Measurements from ENCODE around the gene MBP.

MBP gene

DNA sequence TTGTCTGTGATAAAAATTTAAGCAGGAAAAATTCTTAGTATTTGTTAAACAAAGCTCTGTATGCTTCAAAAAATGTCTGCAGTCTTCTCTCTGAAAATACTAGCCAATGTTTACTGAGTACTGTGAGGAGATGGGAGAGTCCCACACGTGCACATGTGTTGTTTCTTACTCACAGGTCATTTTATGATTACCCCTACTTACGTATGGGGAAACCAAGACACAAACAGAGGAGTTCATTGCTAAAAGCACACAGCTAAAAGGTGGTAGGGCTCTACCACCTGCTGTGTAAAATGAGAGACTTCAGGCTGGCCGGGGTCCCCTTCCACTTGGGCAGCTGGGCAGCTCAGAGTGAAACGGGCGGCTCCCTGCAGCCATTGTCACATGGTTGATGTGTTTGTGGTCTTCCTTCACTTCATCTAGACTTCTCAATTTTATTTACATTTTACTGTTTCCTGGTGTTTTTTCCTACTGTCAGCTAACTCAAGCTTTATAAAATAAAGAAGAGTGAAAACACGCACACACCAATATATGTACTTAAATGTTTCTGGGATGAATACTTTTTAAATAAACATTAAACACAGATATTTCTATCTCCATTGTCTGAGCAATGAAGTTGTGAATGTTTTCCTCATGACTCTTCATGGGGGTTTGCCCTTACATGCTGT is 71.2 kb downstream of the MBP start:
- no peak for FAIRE-seq

DNA sequence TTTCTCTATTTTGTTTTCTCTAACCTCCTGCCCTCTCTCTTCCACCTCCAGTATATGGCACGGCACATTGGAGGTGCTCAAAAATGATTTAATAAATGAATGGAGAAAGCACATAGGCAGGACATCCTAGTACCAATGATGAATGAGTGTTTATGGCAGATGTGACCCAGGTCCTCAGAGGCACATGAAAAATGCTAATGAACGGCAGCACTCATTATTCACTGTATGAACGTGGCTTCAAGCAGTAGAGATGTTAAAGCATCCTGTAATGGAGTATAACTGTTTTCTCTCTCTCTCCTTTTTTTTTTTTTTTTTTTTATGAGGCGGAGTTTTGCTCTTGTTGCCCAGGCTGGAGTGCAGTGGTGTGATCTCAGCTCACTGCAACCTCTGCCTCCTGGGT is 72.4 kb downstream of the MBP start:
- FAIRE-seq: no peak

- FAIRE-seq: peak; percentile 93
These were observed 73.2 kb downstream of the MBP start for GRCh38 chr18:77059294-77059916.

DNA sequence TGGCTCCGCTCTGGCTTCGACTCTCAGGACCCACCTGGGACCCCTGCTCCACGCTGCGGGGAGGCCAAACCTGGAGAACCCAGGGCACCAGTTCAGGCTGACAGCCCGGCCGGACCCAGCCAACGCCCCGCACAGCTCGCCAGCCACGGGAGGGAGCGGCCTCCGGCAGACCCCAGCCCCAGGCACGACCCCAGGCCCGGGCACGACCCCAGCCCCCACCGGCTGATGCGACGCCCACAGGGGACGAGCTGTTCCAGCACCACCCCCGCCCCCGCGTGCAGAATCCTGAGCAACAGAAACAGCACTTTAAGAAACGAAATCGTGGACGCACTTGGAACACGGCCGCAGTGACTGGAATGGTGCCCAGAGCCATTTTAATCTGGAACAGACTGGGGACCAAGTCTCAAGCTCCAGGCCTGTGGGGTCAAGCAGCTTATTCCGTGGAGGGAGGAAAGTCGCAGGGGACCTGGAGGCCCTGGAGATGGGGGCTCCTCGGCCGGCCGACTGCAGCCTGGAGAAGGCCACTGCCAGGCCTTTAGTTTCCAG is 74.2 kb downstream of the MBP start:
- no peak for FAIRE-seq

DNA sequence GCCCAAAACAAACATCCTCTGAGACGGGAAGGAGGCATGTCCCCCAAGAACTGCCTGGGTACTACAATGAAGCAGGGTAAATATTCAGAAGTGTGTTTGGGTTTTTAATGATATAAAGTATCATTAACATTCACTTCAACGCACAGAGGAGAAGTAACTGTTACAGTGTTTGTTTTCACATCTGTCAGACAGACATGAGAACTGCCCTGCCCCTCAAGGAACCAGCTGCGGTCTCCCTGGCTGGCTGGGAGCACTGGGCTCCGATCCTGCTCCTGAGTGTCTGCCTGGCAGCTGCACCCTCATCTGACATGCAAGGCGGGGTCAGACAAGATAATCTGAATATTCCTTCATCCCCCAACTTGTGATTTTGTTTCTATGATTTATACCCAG is 75.6 kb downstream of the MBP start:
- no peak for FAIRE-seq

GRCh38 chr18:77056344-77057005 is 76.1 kb downstream of the MBP start:
- no peak for FAIRE-seq

GRCh38 chr18:77055429-77056300 is 76.9 kb downstream of the MBP start:
- FAIRE-seq: no peak

GRCh38 chr18:77054606-77055428 is 77.8 kb downstream of the MBP start:
- FAIRE-seq: no peak

GRCh38 chr18:77054288-77054605 is 78.3 kb downstream of the MBP start:
- FAIRE-seq: no peak

GRCh38 chr18:77053616-77054287 is 78.8 kb downstream of the MBP start:
- FAIRE-seq: no peak

DNA sequence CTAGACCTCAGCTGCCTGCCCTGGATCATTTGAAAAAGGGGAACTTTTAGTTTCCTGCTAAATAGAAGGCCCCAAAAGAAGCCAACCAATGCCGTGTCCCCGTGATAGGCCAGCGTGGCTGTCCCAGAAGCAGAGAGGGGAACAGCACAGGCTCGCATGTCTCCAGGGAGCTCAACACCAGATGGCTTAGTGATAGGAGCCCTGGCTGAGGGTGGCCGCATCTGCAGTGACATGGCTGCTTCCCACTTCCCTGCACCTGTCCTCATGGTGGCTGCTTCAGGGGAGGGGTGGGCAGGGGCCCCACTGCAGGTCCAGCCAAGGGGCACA is 79.6 kb downstream of the MBP start:
- FAIRE-seq: no peak

DNA sequence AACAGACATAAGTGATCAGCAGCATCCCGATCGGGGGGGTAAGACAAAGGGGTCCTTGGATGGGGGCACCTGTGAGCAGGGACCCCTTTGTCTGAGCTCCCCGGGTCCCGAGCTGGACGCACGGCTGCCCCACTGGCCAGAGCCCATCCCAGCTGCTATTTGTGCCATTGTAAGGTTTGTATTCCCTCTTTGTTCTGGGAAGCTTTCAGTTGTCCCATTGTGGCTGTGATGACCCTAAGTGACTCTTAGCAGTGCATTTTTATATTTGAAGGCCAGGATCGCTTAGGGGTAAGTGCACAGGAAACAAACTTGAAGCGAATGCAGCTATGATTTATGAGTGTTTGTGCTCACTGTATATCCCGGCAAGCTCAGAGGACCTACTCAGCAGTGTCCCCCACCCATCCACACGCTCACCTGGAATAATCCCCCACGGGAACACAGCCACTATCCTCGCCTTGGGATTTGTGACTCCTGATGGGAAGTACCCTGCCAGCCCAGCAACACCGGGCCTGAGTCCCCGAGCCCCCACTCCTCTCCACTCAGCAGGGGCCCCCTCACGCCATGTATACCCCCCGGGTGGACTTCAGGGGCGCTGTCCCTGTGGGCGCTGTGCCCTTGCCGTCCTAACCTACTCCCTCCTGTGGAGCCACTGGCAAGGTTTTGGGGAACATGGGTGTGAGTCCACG is 80.1 kb downstream of the MBP start:
- no peak for FAIRE-seq

- FAIRE-seq: no peak
These were observed 80.8 kb downstream of the MBP start for GRCh38 chr18:77051581-77052296.

GRCh38 chr18:77049938-77050337 is 82.6 kb downstream of the MBP start:
- FAIRE-seq: no peak

DNA sequence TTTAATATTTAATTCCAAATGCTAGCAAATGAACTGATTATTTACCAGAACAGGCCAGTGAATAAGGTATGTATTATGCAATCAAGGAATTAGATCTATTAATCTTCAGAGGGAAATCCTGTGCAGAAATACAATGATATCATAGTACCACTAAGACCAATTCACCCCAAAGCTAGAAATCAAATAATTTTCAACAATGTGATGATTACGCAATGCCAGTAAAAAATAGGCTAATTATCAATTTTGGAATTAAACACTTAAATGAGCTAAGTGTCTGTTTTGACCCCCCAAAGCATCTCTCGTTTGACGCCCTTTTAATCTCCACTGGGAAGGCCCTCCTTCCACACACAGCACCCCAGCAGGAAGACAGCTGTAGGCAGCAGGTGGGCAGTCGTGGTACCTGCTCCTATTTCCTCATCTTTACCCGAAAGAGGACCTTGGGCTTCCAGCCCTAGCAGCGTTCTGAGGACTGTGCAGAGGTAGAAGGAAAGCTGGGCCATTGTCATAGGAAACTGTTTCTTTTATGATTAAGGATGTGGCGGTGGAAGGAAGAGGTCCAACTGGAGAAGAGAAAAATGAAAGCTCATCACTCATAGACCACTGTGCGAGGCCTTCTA is 84.7 kb downstream of the MBP start:
- no peak for FAIRE-seq

DNA sequence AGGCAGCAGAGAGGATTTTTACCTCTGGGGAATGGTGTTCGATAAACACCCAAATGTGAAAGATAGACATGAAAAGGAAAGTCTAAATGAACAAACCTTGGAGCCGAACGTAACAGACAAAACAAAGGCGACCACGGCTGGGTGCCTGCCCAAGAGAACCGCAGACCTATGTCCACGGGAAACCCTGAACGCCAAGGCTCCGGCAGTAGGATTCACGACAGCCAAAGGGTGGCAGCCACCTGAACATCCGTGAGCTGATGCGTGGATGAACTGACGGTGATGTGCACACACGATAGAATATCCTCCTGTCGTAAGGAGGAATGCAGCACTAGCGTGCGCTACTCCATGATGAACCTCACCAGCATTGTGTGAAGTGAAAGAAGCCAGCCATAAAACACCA is 85.6 kb downstream of the MBP start:
- no peak for FAIRE-seq

DNA sequence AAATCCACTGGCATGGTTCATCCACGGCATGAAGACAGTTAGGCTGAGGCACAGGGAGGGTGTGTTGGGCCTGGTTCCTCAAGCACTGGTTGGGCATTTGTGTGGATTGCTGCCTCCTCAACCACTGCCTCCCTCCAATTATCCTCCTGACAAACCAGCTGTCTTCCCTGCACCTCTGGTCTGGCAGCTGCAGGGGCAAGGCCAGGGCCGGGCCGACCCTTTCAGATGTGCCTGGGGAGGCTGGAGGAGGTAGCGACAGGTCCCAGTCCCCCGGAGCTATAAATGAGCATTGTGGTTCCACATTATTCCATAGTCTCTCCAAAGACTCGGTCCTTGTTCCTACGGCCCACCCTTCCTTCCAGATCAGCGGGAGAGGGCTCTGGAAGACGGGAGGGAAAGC is 86.2 kb downstream of the MBP start:
- FAIRE-seq: no peak

DNA sequence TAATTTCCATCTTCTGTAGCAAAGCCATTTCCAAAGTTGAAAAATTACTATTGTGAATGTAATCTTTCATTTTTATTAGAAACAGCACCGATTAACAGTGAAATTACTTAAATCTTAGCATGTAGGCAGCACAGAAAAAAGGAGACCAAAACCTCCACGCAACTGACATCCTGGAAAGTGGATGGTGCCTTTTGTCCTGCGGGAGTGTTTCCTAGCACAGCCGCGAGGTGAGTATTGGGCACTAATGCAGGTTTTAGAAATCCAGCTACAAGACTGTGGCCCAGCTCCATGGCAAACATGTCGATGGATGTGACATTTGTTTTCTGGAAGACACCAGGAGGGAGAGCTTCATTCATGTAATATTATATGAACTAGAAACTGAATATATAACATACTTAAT is 86.9 kb downstream of the MBP start:
- FAIRE-seq: no peak

DNA sequence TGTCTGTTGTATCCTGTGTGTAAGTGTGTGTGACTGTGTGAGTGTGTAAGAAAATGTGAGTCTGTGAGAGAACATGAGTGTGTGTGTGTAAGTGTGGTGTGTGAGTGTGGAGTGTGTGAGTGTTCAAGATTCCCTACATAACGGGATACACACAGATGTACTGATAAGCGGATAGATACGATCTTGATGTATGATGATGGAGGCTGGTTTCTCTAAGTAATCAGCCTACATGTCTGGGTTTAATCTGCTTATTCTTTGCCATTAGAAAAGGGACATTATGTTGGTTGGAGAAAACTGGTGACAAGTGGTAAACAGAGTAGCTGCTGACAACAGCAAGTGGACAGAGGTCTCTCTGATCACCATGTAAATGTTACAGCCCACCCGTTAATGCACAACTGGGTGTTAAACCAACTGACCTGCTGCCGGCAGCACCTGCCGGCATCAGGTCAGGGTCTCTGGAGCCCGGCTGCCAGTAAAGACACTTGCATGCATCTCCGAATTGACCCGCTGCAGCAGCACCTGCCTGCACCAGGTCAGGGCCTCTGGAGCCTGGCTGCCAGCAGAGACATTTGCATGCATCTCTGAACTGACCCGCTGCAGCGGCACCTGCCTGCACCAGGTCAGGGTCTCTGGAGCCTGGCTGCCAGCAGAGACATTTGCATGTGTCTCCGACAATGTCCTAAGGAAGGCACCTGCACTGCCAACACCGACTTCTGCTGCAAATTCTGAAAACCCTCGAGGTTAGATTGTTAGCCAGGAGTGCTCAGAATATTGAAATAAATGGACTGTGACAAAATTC is 87.5 kb downstream of the MBP start:
- no peak for FAIRE-seq
